Adipocyte (in vitro differentiated cells): ENCODE measurements around the gene LIN37.

Experiments
- DNase-seq: peaks from one replicate; pipeline ENCODE4 v3.0.0-alpha.2; 2015; ENCODE audit warnings: low read depth
- H3K27me3 ChIP-seq: replicated peaks from 2 replicates; pipeline ENCODE4 v1.7.0; 2013; ENCODE audit warnings: mild to moderate bottlenecking, low read length, moderate library complexity; ENCODE audit not compliant: control insufficient read depth, insufficient read depth
- H3K36me3 ChIP-seq: 2 replicates; pipeline ENCODE4 v1.7.0; 2013; ENCODE audit warnings: low read length, mild to moderate bottlenecking, moderate library complexity; ENCODE audit not compliant: control insufficient read depth, insufficient read depth, severe bottlenecking
- H3K4me1 ChIP-seq: 2 replicates; pipeline ENCODE4 v1.7.0; 2013; ENCODE audit warnings: mild to moderate bottlenecking, low read length, moderate library complexity; ENCODE audit not compliant: control insufficient read depth, insufficient read depth
- H3K4me3 ChIP-seq: 2 replicates; pipeline ENCODE4 v1.7.0; 2013; ENCODE audit warnings: mild to moderate bottlenecking, low read length, moderate library complexity
- H3K9ac ChIP-seq: 2 replicates; pipeline ENCODE4 v1.7.0; 2013; ENCODE audit warnings: mild to moderate bottlenecking, low read length, moderate library complexity
- H3K9me3 ChIP-seq: 2 replicates; pipeline ENCODE4 v1.7.0; 2013; ENCODE audit warnings: mild to moderate bottlenecking, low read length, moderate library complexity; ENCODE audit not compliant: control insufficient read depth

The LIN37 gene

GRCh38 chr19:35714601-35715354, 33.6 kb upstream of the LIN37 start:
- Histone ChIP-seq H3K9me3 (no peaks in the 10 kb centered on the region), H3K27me3 (no peaks in the 10 kb centered on the region), H3K4me1 (peaks cover 25% of the 10 kb centered on the region), H3K9ac (no peak overlapping the region), H3K36me3 (no peaks in the 10 kb centered on the region), H3K4me3 (no peak overlapping the region)
- no peak for DNase-seq

GRCh38 chr19:35715355-35715809, 33.0 kb upstream of the LIN37 start:
- DNase-seq = no peak
- H3K4me3 ChIP-seq = no peak overlapping the region
- H3K9ac ChIP-seq = no peak overlapping the region

GRCh38 chr19:35715981-35716800, 32.2 kb upstream of the LIN37 start:
- Histone ChIP-seq H3K4me1 (peaks cover 25% of the 10 kb centered on the region), H3K36me3 (peaks cover 8% of the 10 kb centered on the region), H3K9me3 (no peaks in the 10 kb centered on the region), H3K27me3 (no peaks in the 10 kb centered on the region), H3K4me3 (peak overlapping the region; percentile 95), H3K9ac (peak overlapping the region; percentile 91)
- peak; percentile 74 for DNase-seq

More at GRCh38 chr19:35715355-35715809, 33.0 kb upstream of the LIN37 start:
- peaks cover 27% of the 10 kb centered on the region for H3K4me1 ChIP-seq
- H3K9me3 ChIP-seq = no peaks in the 10 kb centered on the region
- H3K27me3 ChIP-seq = no peaks in the 10 kb centered on the region
- peaks cover 4% of the 10 kb centered on the region for H3K36me3 ChIP-seq

- Histone ChIP-seq H3K4me1 (peaks cover 25% of the 10 kb centered on the region), H3K4me3 (peak overlapping the region; percentile 95), H3K36me3 (peaks cover 16% of the 10 kb centered on the region), H3K27me3 (no peaks in the 10 kb centered on the region), H3K9me3 (no peaks in the 10 kb centered on the region), H3K9ac (peak overlapping the region; percentile 91)
- peak; percentile 96 for DNase-seq
These were observed 31.3 kb upstream of the LIN37 start for GRCh38 chr19:35716801-35717664.

GRCh38 chr19:35717665-35718344, 30.6 kb upstream of the LIN37 start, which contains the start of gene KMT2B:
TSS of gene KMT2B (plus strand) at chr19:35718003. CDS start at chr19:35718019, 16 bp downstream.
- Histone ChIP-seq H3K4me1 (peaks cover 25% of the 10 kb centered on the region), H3K9ac (peak within 1 kb of the TSS; percentile 94), H3K27me3 (no peaks in the 10 kb centered on the region), H3K4me3 (peak within 1 kb of the TSS; percentile 95), H3K9me3 (no peaks in the 10 kb centered on the region), H3K36me3 (peaks cover 24% of the 10 kb centered on the region)
- DNase-seq = peak; percentile 98

GRCh38 chr19:35718345-35719041, 29.9 kb upstream of the LIN37 start:
- Histone ChIP-seq H3K4me1 (peaks cover 25% of the 10 kb centered on the region), H3K4me3 (peak overlapping the region; percentile 92), H3K36me3 (peaks cover 31% of the 10 kb centered on the region), H3K9ac (peak overlapping the region; percentile 94), H3K9me3 (no peaks in the 10 kb centered on the region), H3K27me3 (no peaks in the 10 kb centered on the region)
- peak; percentile 31 for DNase-seq

- Histone ChIP-seq H3K9me3 (no peaks in the 10 kb centered on the region), H3K27me3 (no peaks in the 10 kb centered on the region), H3K4me3 (peak overlapping the region; percentile 92), H3K9ac (peak overlapping the region; percentile 94), H3K36me3 (peaks cover 42% of the 10 kb centered on the region), H3K4me1 (peaks cover 25% of the 10 kb centered on the region)
- no peak for DNase-seq
These were observed 28.8 kb upstream of the LIN37 start for GRCh38 chr19:35719402-35720162.

GRCh38 chr19:35720163-35720524, 28.2 kb upstream of the LIN37 start:
- Histone ChIP-seq H3K9ac (no peak overlapping the region), H3K36me3 (peaks cover 48% of the 10 kb centered on the region), H3K4me1 (peaks cover 25% of the 10 kb centered on the region), H3K9me3 (no peaks in the 10 kb centered on the region), H3K27me3 (no peaks in the 10 kb centered on the region), H3K4me3 (no peak overlapping the region)
- DNase-seq = no peak

- no peak overlapping the region for H3K9ac ChIP-seq
- H3K9me3 ChIP-seq = no peaks in the 10 kb centered on the region
- no peak overlapping the region for H3K4me3 ChIP-seq
- no peaks in the 10 kb centered on the region for H3K27me3 ChIP-seq
- peaks cover 21% of the 10 kb centered on the region for H3K4me1 ChIP-seq
- H3K36me3 ChIP-seq = peaks cover 53% of the 10 kb centered on the region
- no peak for DNase-seq
These were observed 27.7 kb upstream of the LIN37 start for GRCh38 chr19:35720648-35721047.
